H1 (cell line): ENCODE data around the gene ADGRV1. TPM values are rescaled to one million over a fixed set of nuclear protein-coding genes. Genes with fewer than 3 reads are reported as not detected.

Source experiments
- CHD7 ChIP-seq: fragments of 300-600 bp; sonication (generic); IDR thresholded peaks from 2 replicates; pipeline ENCODE4 v1.7.1; 2012; ENCODE audit warnings: low read length, moderate library complexity, mild to moderate bottlenecking, inconsistent platforms; ENCODE audit not compliant: insufficient replicate concordance
- CREB1 ChIP-seq: IDR thresholded peaks from 2 replicates; pipeline ENCODE4 v1.6.1; 2012; ENCODE audit warnings: inconsistent platforms
- JUND ChIP-seq: IDR thresholded peaks from 2 replicates; pipeline ENCODE4 v1.6.1; 2011; ENCODE audit warnings: mild to moderate bottlenecking, improper control_type of control experiment, low read length
- MAX ChIP-seq: IDR thresholded peaks from 2 replicates; pipeline ENCODE4 v1.6.1; 2012; ENCODE audit warnings: inconsistent platforms
- POLR2AphosphoS5 ChIP-seq: IDR thresholded peaks from 2 replicates; pipeline ENCODE4 v1.6.1; 2011; ENCODE audit warnings: low read depth, low read length
- SAP30 ChIP-seq: fragments of 300-600 bp; sonication (generic); IDR thresholded peaks from 2 replicates; pipeline ENCODE4 v1.7.1; 2012; ENCODE audit warnings: low read length, moderate library complexity, mild to moderate bottlenecking, inconsistent platforms; ENCODE audit not compliant: insufficient read depth, insufficient replicate concordance
- SP2 ChIP-seq: IDR thresholded peaks from 2 replicates; pipeline ENCODE4 v1.6.1; 2012; ENCODE audit warnings: mild to moderate bottlenecking, low read length, inconsistent platforms
- SUZ12 ChIP-seq: fragments of 200-600 bp; sonication (generic); IDR thresholded peaks from 2 replicates; pipeline ENCODE4 v1.6.1; 2012; ENCODE audit warnings: mild to moderate bottlenecking, inconsistent platforms, low read length, moderate library complexity, mixed read lengths
- polyA plus RNA-seq, 7 experiments: library from polyadenylated mRNA; depleted of rRNA in 3 of 7; stranded (reverse) in 5 of 7; unstranded in 2 of 7; fragments of >200 nt in 5 of 7; fragments of 200-250 nt in 2 of 7; gene quantifications; 1 replicate in 5 of 7; 2 replicates in 1 of 7; 4 replicates in 1 of 7; pipeline versions ENCODE4 v1.2.1 to v1.2.3, GENCODE V29; 2011 to 2013; ENCODE audit warnings: missing spikeins in 2 of 7, mixed read lengths in 2 of 7
- total RNA-seq: library from RNA; stranded (reverse); fragmentation: NEBNext Ultra II Directional; extraction: Animal tissue kit (Norgen Biotek cat#: 25700); gene quantifications from 2 replicates; pipeline ENCODE4 v1.2.1, GENCODE V29; 2021

The ADGRV1 gene
- total and polyA plus RNA-seq, 2 of the 8 experiments (the other 6 are each of a cell fraction or from before 2014, with no cell fraction given), result 53.1 to 62.2 TPM

GRCh38 chr5:91144491-91145332 lies 586.1 kb downstream of the ADGRV1 start (continued):
- TF ChIP-seq SAP30 (no peak), JUND (no peak), POLR2AphosphoS5 (no peak), SUZ12 (no peak), MAX (no peak), CHD7 (no peak), CREB1 (no peak), SP2 (no peak)
